Subcutaneous abdominal adipose tissue (tissue), 5 donors: ENCODE results near the gene KCNH1.

Experiments
- H3K27ac ChIP-seq: one replicate; pipeline ENCODE4 v1.7.0; 2013; ENCODE audit warnings: low read depth, mild to moderate bottlenecking, inconsistent platforms, low read length, moderate library complexity
- H3K27me3 ChIP-seq, 5 donors: one replicate each; pipeline ENCODE4 v1.7.0; 2013; ENCODE audit warnings: low read length in 5 of 5, inconsistent platforms in 1 of 5; ENCODE audit not compliant: control insufficient read depth in 5 of 5, insufficient read depth in 4 of 5
- H3K36me3 ChIP-seq, 5 donors: one replicate each; pipeline ENCODE4 v1.7.0; 2013; ENCODE audit warnings: low read length in 5 of 5; ENCODE audit not compliant: control insufficient read depth in 5 of 5, insufficient read depth in 5 of 5
- H3K4me1 ChIP-seq, 5 donors: one replicate each; pipeline ENCODE4 v1.7.0; 2013; ENCODE audit warnings: low read length in 5 of 5, mild to moderate bottlenecking in 3 of 5, moderate library complexity in 1 of 5; ENCODE audit not compliant: control insufficient read depth in 5 of 5, insufficient read depth in 5 of 5
- H3K4me3 ChIP-seq, 5 donors: one replicate each; pipeline ENCODE4 v1.7.0; 2013; ENCODE audit warnings: low read length in 5 of 5, low read depth in 1 of 5
- H3K9ac ChIP-seq, 5 donors: one replicate each; pipeline ENCODE4 v1.7.0; 2013; ENCODE audit warnings: low read length in 5 of 5, mild to moderate bottlenecking in 4 of 5, moderate library complexity in 3 of 5
- H3K9me3 ChIP-seq, 5 donors: one replicate each; pipeline ENCODE4 v1.7.0; 2013; ENCODE audit warnings: low read length in 5 of 5; ENCODE audit not compliant: control insufficient read depth in 5 of 5
- donor health status: healthy.
- donor health status: healthy.
- donor health status: healthy.
- donor health status: healthy.
- donor health status: healthy.

KCNH1 gene

GRCh38 chr1:210912752-210913151, 221.2 kb downstream of the KCNH1 start:
- Histone ChIP-seq H3K4me1 (no peaks in the 10 kb centered on the region), H3K9ac (no peak overlapping the region), H3K4me3 (no peak overlapping the region), H3K27me3 (no peaks in the 10 kb centered on the region), H3K27ac (no peak overlapping the region), H3K9me3 (no peaks in the 10 kb centered on the region), H3K36me3 (no peaks in the 10 kb centered on the region)

- Histone ChIP-seq H3K36me3 (no peaks in the 10 kb centered on the region), H3K9me3 (no peaks in the 10 kb centered on the region), H3K27me3 (no peaks in the 10 kb centered on the region), H3K4me3 (no peak overlapping the region), H3K4me1 (peaks cover 0 to 4% (median 0%) of the 10 kb centered on the region in 5 donors), H3K27ac (no peak overlapping the region), H3K9ac (no peak overlapping the region)
Measured at GRCh38 chr1:210910020-210910575, 223.8 kb downstream of the KCNH1 start.

- H3K4me3 ChIP-seq = no peak overlapping the region
- H3K4me1 ChIP-seq = peaks cover 0 to 4% (median 0%) of the 10 kb centered on the region in 5 donors
- H3K9me3 ChIP-seq = no peaks in the 10 kb centered on the region
- no peak overlapping the region for H3K9ac ChIP-seq
- H3K27ac ChIP-seq = no peak overlapping the region
- no peaks in the 10 kb centered on the region for H3K36me3 ChIP-seq
- H3K27me3 ChIP-seq = no peaks in the 10 kb centered on the region
Measured at GRCh38 chr1:210908791-210909190, 225.2 kb downstream of the KCNH1 start.

GRCh38 chr1:210908257-210908656, 225.7 kb downstream of the KCNH1 start:
- no peak overlapping the region for H3K4me3 ChIP-seq
- no peaks in the 10 kb centered on the region for H3K27me3 ChIP-seq
- H3K27ac ChIP-seq = no peak overlapping the region
- H3K9me3 ChIP-seq = no peaks in the 10 kb centered on the region
- no peaks in the 10 kb centered on the region for H3K36me3 ChIP-seq
- H3K9ac ChIP-seq = no peak overlapping the region
- peaks cover 0 to 4% (median 0%) of the 10 kb centered on the region in 5 donors for H3K4me1 ChIP-seq

GRCh38 chr1:210907251-210907805, 226.6 kb downstream of the KCNH1 start:
- Histone ChIP-seq H3K36me3 (no peaks in the 10 kb centered on the region), H3K4me1 (peaks cover 0 to 4% (median 0%) of the 10 kb centered on the region in 5 donors), H3K4me3 (no peak overlapping the region), H3K9ac (no peak overlapping the region), H3K27me3 (no peaks in the 10 kb centered on the region), H3K9me3 (no peaks in the 10 kb centered on the region), H3K27ac (no peak overlapping the region)

GRCh38 chr1:210905944-210906453, 227.9 kb downstream of the KCNH1 start:
- H3K4me1 ChIP-seq = peaks cover 0 to 4% (median 0%) of the 10 kb centered on the region in 5 donors
- H3K27ac ChIP-seq = no peak overlapping the region
- no peaks in the 10 kb centered on the region for H3K27me3 ChIP-seq
- no peak overlapping the region for H3K4me3 ChIP-seq
- H3K36me3 ChIP-seq = no peaks in the 10 kb centered on the region
- no peaks in the 10 kb centered on the region for H3K9me3 ChIP-seq
- H3K9ac ChIP-seq = no peak overlapping the region

GRCh38 chr1:210905365-210905904, 228.5 kb downstream of the KCNH1 start:
- no peak overlapping the region for H3K9ac ChIP-seq
- no peaks in the 10 kb centered on the region for H3K27me3 ChIP-seq
- H3K4me1 ChIP-seq = peaks cover 0 to 4% (median 0%) of the 10 kb centered on the region in 5 donors
- H3K4me3 ChIP-seq = no peak overlapping the region
- no peak overlapping the region for H3K27ac ChIP-seq
- no peaks in the 10 kb centered on the region for H3K9me3 ChIP-seq
- no peaks in the 10 kb centered on the region for H3K36me3 ChIP-seq

- no peaks in the 10 kb centered on the region for H3K9me3 ChIP-seq
- H3K36me3 ChIP-seq = no peaks in the 10 kb centered on the region
- H3K27ac ChIP-seq = no peak overlapping the region
- peaks cover 0 to 4% (median 0%) of the 10 kb centered on the region in 5 donors for H3K4me1 ChIP-seq
- no peaks in the 10 kb centered on the region for H3K27me3 ChIP-seq
- no peak overlapping the region for H3K9ac ChIP-seq
- no peak overlapping the region for H3K4me3 ChIP-seq
Measured at GRCh38 chr1:210901981-210902770, 231.8 kb downstream of the KCNH1 start.

- Histone ChIP-seq H3K4me3 (no peak overlapping the region), H3K9ac (no peak overlapping the region), H3K4me1 (no peaks in the 10 kb centered on the region), H3K9me3 (peaks cover 0 to 3% (median 0%) of the 10 kb centered on the region in 5 donors), H3K27me3 (no peaks in the 10 kb centered on the region), H3K27ac (no peak overlapping the region), H3K36me3 (no peaks in the 10 kb centered on the region)
Measured at GRCh38 chr1:210900820-210901219, 233.1 kb downstream of the KCNH1 start.

- no peak overlapping the region for H3K9ac ChIP-seq
- no peak overlapping the region for H3K4me3 ChIP-seq
- no peaks in the 10 kb centered on the region for H3K36me3 ChIP-seq
- H3K27ac ChIP-seq = no peak overlapping the region
- no peaks in the 10 kb centered on the region for H3K27me3 ChIP-seq
- peaks cover 0 to 3% (median under 1%) of the 10 kb centered on the region in 5 donors for H3K9me3 ChIP-seq
- H3K4me1 ChIP-seq = no peaks in the 10 kb centered on the region
Measured at GRCh38 chr1:210900079-210900478, 233.9 kb downstream of the KCNH1 start.
